IMR-90 (cell line): ENCODE data around the gene MALRD1. TPM values are rescaled to one million over a fixed set of nuclear protein-coding genes. Genes with fewer than 3 reads are reported as not detected.

ENCODE experiments used
- ATAC-seq: fragments of 200-7000 bp; cut with Tn5 transposase; 2 replicates; pipeline ENCODE4 v1.9.1; 2020; ENCODE audit warnings: low read depth, mild to moderate bottlenecking, moderate library complexity
- BruUV-seq: library from RNA; stranded (reverse); fragments of 400-500 nt; replicated peaks from 2 replicates; lab custom pipeline; 2021; lab: Mats Ljungman, UMichigan
- CTCF ChIA-PET: fragments of 300-600 bp; formaldehyde crosslinking; extraction: SDS; loops from one replicate; lab custom pipeline; 2021; ENCODE audit warnings: antibody characterized with exemption; lab: Yijun Ruan, JAX
- POLR2A ChIA-PET: fragments of 300-600 bp; sonication (Branson Sonifier 250); formaldehyde crosslinking; loops from one replicate; lab custom pipeline; 2022; ENCODE audit warnings: antibody characterized with exemption; ENCODE audit not compliant: unreplicated experiment; lab: Charles Lee
- DNase-seq: peaks from one replicate; pipeline ENCODE4 v3.0.0; 2013
- H2AFZ ChIP-seq: replicated peaks from 2 replicates; pipeline ENCODE3; 2013; ENCODE audit warnings: low read length, mild to moderate bottlenecking; ENCODE audit not compliant: poor library complexity
- H2AK5ac ChIP-seq: 2 replicates; pipeline ENCODE4 v1.6.1; 2013; ENCODE audit warnings: low read depth, low read length, inconsistent platforms
- H2AK9ac ChIP-seq: replicated peaks from 2 replicates; pipeline ENCODE3; 2013; ENCODE audit warnings: mild to moderate bottlenecking, low read depth, low read length, moderate library complexity; ENCODE audit not compliant: poor library complexity
- H2BK120ac ChIP-seq: 2 replicates; pipeline ENCODE4 v1.6.1; 2013; ENCODE audit warnings: low read depth, low read length, inconsistent platforms
- H2BK15ac ChIP-seq: 3 replicates; pipeline ENCODE4 v1.6.1; 2013; ENCODE audit warnings: low read depth, low read length, inconsistent platforms
- H2BK20ac ChIP-seq: 2 replicates; pipeline ENCODE4 v1.6.1; 2013; ENCODE audit warnings: low read depth, mild to moderate bottlenecking, inconsistent platforms, low read length, moderate library complexity
- H2BK5ac ChIP-seq: 2 replicates; pipeline ENCODE4 v1.6.1; 2013; ENCODE audit warnings: mild to moderate bottlenecking, low read depth, low read length, inconsistent platforms; ENCODE audit not compliant: poor library complexity, severe bottlenecking
- H3K14ac ChIP-seq: replicated peaks from 2 replicates; pipeline ENCODE4 v1.6.1; 2013; ENCODE audit warnings: low read depth, low read length, inconsistent platforms
- H3K18ac ChIP-seq: 2 replicates; pipeline ENCODE4 v1.6.1; 2013; ENCODE audit warnings: low read depth, low read length, control low read depth
- H3K23ac ChIP-seq: 2 replicates; pipeline ENCODE4 v1.6.1; 2013; ENCODE audit warnings: low read depth, low read length, inconsistent platforms
- H3K27ac ChIP-seq: 2 replicates; pipeline ENCODE4 v1.5.1; 2013; ENCODE audit warnings: mild to moderate bottlenecking, control low read depth, low read length; ENCODE audit not compliant: insufficient read depth
- H3K27me3 ChIP-seq: 2 replicates; pipeline ENCODE4 v1.6.1; 2013; ENCODE audit warnings: low read length; ENCODE audit not compliant: control insufficient read depth, insufficient read depth
- H3K36me3 ChIP-seq: 2 replicates; pipeline ENCODE4 v1.6.1; 2013; ENCODE audit warnings: low read length, mixed read lengths; ENCODE audit not compliant: control insufficient read depth, insufficient read depth
- H3K4ac ChIP-seq: 2 replicates; pipeline ENCODE4 v1.6.1; 2013; ENCODE audit warnings: low read depth, low read length, inconsistent platforms
- H3K4me1 ChIP-seq: 2 replicates; pipeline ENCODE4 v1.6.1; 2013; ENCODE audit warnings: low read length, mixed read lengths; ENCODE audit not compliant: control insufficient read depth, insufficient read depth
- H3K4me2 ChIP-seq: 2 replicates; pipeline ENCODE4 v1.6.1; 2013; ENCODE audit warnings: low read depth, mild to moderate bottlenecking, control low read depth, low read length, moderate library complexity
- H3K4me3 ChIP-seq: 2 replicates; pipeline ENCODE4 v1.5.1; 2013; ENCODE audit warnings: low read depth, mild to moderate bottlenecking, control low read depth, low read length, moderate library complexity; ENCODE audit not compliant: insufficient read depth
- H3K56ac ChIP-seq: 2 replicates; pipeline ENCODE4 v1.6.1; 2013; ENCODE audit warnings: low read length, inconsistent platforms; ENCODE audit not compliant: insufficient read depth; ENCODE audit errors: extremely low read depth
- H3K79me1 ChIP-seq, 2 experiments: 2 replicates each; pipeline ENCODE4 v1.6.1; 2013; ENCODE audit warnings: low read length in 2 of 2, inconsistent platforms in 1 of 2, low read depth in 1 of 2
- H3K9ac ChIP-seq: 2 replicates; pipeline ENCODE4 v1.6.1; 2013; ENCODE audit warnings: low read depth, low read length, control low read depth
- H3K9me1 ChIP-seq: 2 replicates; pipeline ENCODE4 v1.6.1; 2013; ENCODE audit warnings: low read length, inconsistent platforms; ENCODE audit not compliant: insufficient read depth
- H3K9me3 ChIP-seq: 2 replicates; pipeline ENCODE4 v1.6.1; 2013; ENCODE audit warnings: low read length; ENCODE audit not compliant: control insufficient read depth, insufficient read depth
- H4K20me1 ChIP-seq: 2 replicates; pipeline ENCODE4 v1.6.1; 2013; ENCODE audit warnings: low read length, inconsistent platforms; ENCODE audit not compliant: insufficient read depth
- H4K5ac ChIP-seq: 2 replicates; pipeline ENCODE4 v1.6.1; 2013; ENCODE audit warnings: mild to moderate bottlenecking, low read depth, low read length, control low read depth
- H4K8ac ChIP-seq, 2 experiments: 2 replicates each; pipeline ENCODE4 v1.6.1; 2013; ENCODE audit warnings: low read depth in 2 of 2, low read length in 2 of 2, control low read depth in 1 of 2, inconsistent platforms in 1 of 2
- H4K91ac ChIP-seq: 2 replicates; pipeline ENCODE4 v1.6.1; 2013; ENCODE audit warnings: low read depth, low read length, inconsistent platforms; ENCODE audit not compliant: insufficient read depth
- CHD1 ChIP-seq: IDR thresholded peaks from 2 replicates; pipeline ENCODE4 v1.6.1; 2012; ENCODE audit warnings: low read depth, low read length, improper control_type of control experiment
- CTCF ChIP-seq: conservative IDR thresholded peaks from 2 replicates; pipeline ENCODE4 v1.5.1; 2012; ENCODE audit warnings: mild to moderate bottlenecking, low read depth, low read length, improper control_type of control experiment
- ELK1 ChIP-seq: fragments of 150-350 bp; IDR thresholded peaks from 2 replicates; pipeline ENCODE4 v1.6.1; 2016; ENCODE audit warnings: low read depth, mild to moderate bottlenecking, low read length, moderate library complexity, borderline replicate concordance
- FOS ChIP-seq: fragments of 150-350 bp; IDR thresholded peaks from 2 replicates; pipeline ENCODE4 v1.6.1; 2016; ENCODE audit warnings: low read depth, low read length
- MXI1 ChIP-seq: IDR thresholded peaks from 2 replicates; pipeline ENCODE4 v1.6.1; 2012; ENCODE audit warnings: low read depth, mild to moderate bottlenecking, low read length, moderate library complexity, borderline replicate concordance
- NFE2L2 ChIP-seq: fragments of 150-350 bp; IDR thresholded peaks from 2 replicates; pipeline ENCODE4 v1.6.1; 2016; ENCODE audit warnings: low read depth, mild to moderate bottlenecking, low read length
- RFX5 ChIP-seq: IDR thresholded peaks from 2 replicates; pipeline ENCODE4 v1.8.0; 2012; ENCODE audit warnings: low read depth, mild to moderate bottlenecking, low read length, moderate library complexity
- SMC3 ChIP-seq: fragments of 150-350 bp; IDR thresholded peaks from 2 replicates; pipeline ENCODE4 v1.6.1; 2016; ENCODE audit warnings: low read depth, mild to moderate bottlenecking, antibody characterized with exemption, low read length, moderate library complexity
- WGBS, 2 experiments: methylation state at CpG; one replicate each; pipeline versions ENCODE4 v1.1.5 to v1.1.7; 2013; ENCODE audit warnings: missing lambda C conversion rate in 2 of 2; ENCODE audit not compliant: insufficient read length in 1 of 2; ENCODE audit errors: extremely low coverage in 2 of 2; 5-methylcytosine and 5-hydroxymethylcytosine counted together
- dilution Hi-C: fragments of 300-500 bp; cut with HindIII; formaldehyde crosslinking; loops from one replicate; pipeline ENCODE4 v1.14.3; 2018; ENCODE audit warnings: low sequenced_read_pairs; ENCODE audit not compliant: unreplicated experiment
- in situ Hi-C: fragments of 300-500 bp; cut with MboI; formaldehyde crosslinking; loops from 3 replicates; pipeline ENCODE4 v1.14.3; 2019; ENCODE audit warnings: low sequenced_read_pairs, inconsistent platforms, mixed read lengths
- intact Hi-C: fragments of 100-400 bp; cut with micrococcal nuclease; formaldehyde crosslinking; loops from 2 replicates; pipeline ENCODE4 v1.10.0; 2022
- polyA plus RNA-seq, 3 experiments: library from polyadenylated mRNA; depleted of rRNA; stranded (reverse); fragments of >200 nt; gene quantifications; 2 replicates each; pipeline ENCODE4 v1.2.3, GENCODE V29; 2012; ENCODE audit warnings: low replicate concordance in 1 of 3
- total RNA-seq: library from RNA; depleted of rRNA; stranded (reverse); fragments of >200 nt; gene quantifications from 2 replicates; pipeline ENCODE4 v1.2.3, GENCODE V29; 2012

Gene MALRD1
- total and polyA plus RNA-seq, 2 of the 4 experiments (the other 2 are of a cell fraction), result 0.34 to 1.1 TPM

GRCh38 chr10:19499291-19499770 lies 450.7 kb downstream of the MALRD1 start:
- BruUV-seq, result no TSS peak
- no peak overlapping the region for H2BK15ac ChIP-seq
- no peak overlapping the region for H3K9ac ChIP-seq
- H2AK5ac ChIP-seq, result no peak overlapping the region
- H2AK9ac ChIP-seq, result no peak overlapping the region
- no peak overlapping the region for H3K14ac ChIP-seq
- no peak overlapping the region for H3K4ac ChIP-seq
- no peak overlapping the region for H2AFZ ChIP-seq
- in situ Hi-C loops (no loop called here), dilution Hi-C loops (no loop called here), intact Hi-C loops (no loop called here)
- H4K91ac ChIP-seq, result no peak overlapping the region
- no peaks in the 10 kb centered on the region for H3K9me1 ChIP-seq
- POLR2A ChIA-PET, result no interaction called here
- H2BK5ac ChIP-seq, result no peak overlapping the region
- no peak overlapping the region for H3K4me2 ChIP-seq
- no peaks in the 10 kb centered on the region for H3K4me1 ChIP-seq
- no peaks in the 10 kb centered on the region for H3K36me3 ChIP-seq
- DNase-seq (no peak), ATAC-seq (no peak)
- H4K5ac ChIP-seq, result no peak overlapping the region
- CTCF ChIA-PET, result no interaction called here
- H3K27me3 ChIP-seq, result no peaks in the 10 kb centered on the region
- H2BK120ac ChIP-seq, result no peak overlapping the region
- TF ChIP-seq SMC3 (no peak), CTCF (no peak), NFE2L2 (no peak), RFX5 (no peak), ELK1 (no peak), CHD1 (no peak), MXI1 (no peak), FOS (no peak)
- no peak overlapping the region for H3K23ac ChIP-seq
- WGBS, 2 experiments, result no CpG with 5 or more reads among the region's 1 CpG
- H2BK20ac ChIP-seq, result no peak overlapping the region
- no peak overlapping the region for H3K18ac ChIP-seq
- H3K79me1 ChIP-seq, result no peaks in the 10 kb centered on the region
- H3K56ac ChIP-seq, result no peak overlapping the region
- H4K20me1 ChIP-seq, result no peaks in the 10 kb centered on the region
- H3K9me3 ChIP-seq, result no peaks in the 10 kb centered on the region
- no peak overlapping the region for H3K27ac ChIP-seq
- no peak overlapping the region for H3K4me3 ChIP-seq
- H4K8ac ChIP-seq, result no peak overlapping the region
